GM19372 (cell line): ENCODE measurements around the gene PRR23E.

Experiments used
- ATAC-seq: cut with Tn5 transposase; IDR thresholded peaks from one replicate; pipeline ENCODE4 v1.9.1; 2021; ENCODE audit warnings: mild to moderate bottlenecking, low read depth, moderate library complexity; ENCODE audit not compliant: unreplicated experiment

The PRR23E gene, protein sequence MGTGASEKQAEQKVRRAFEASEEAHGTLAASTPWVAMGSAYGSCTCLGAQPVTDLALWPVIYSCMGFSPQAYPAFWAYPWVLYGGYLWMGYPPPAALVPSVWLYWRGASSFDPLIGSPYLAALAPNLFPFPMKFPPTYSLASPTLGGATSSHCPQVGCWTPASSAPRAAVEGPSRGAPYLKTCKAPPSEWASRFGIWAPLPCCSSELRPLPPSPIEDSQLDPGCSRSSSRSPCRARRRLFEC

GRCh38 chr3:127192576-127193232, at the start of gene PRR23E:
PRR23E (plus strand) TSS chr3:127193131; CDS start chr3:127196686, 3,555 bp downstream.
- no peak for ATAC-seq

DNA sequence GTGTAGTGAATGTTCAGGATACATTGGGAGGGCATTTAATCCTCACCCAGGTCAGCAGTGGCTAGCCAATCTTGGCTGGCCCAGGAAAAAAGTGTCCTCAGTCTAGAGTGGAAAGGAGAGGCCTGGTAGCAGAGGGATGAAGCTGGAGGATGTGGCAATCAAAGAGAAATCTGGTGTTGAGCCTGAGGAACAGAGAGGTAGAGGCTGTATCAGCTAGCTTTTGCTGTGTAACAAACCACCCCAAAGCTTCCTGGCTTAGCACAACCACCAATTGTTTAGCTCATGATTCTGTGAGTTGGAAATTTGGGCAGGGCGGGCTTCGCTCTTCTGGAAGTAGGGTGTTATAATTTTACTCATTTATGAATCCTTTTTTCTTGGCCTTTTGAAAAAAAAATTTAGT, 49.8 kb upstream of the PRR23E start:
- no peak for ATAC-seq

DNA sequence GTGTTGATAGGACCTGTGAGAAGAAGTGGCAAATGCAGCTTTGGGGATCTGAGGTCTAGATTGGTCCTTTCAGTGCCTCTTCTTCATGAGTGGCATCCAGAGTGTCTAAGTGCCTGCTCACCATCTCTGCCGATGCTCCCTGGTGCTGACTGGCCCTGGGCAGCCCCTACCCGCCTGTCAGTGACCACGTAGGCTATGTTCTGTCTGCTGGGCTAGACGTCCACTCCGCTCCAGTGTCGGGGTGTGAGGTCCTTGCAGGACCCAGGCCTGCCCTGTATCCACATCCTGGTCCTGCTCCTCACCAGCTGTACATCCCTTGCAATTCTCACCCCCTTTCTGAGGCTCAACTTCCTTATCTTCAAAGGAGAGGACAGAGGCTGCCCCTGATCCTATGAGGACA, 48.3 kb upstream of the PRR23E start:
- ATAC-seq, result no peak

DNA sequence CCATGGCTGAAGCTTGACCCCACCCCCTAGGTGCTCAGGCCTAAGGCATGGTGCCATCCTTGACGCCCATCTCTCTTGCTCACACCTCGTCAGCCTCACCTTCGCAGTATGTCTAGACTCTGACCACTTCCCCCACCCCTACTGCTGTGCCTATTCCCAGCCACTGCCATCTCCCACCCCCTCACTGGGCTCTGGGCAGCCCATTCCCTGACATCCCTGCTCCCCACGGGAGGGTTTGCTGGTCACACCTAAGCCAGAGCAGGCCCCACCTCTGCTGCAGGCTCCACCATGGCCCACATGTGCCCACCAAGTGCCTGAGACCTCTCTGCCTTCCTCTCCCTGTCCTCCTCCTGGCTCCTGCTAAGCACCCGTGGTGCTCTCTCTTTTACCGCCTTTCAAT, 47.7 kb upstream of the PRR23E start:
- ATAC-seq, result no peak

DNA sequence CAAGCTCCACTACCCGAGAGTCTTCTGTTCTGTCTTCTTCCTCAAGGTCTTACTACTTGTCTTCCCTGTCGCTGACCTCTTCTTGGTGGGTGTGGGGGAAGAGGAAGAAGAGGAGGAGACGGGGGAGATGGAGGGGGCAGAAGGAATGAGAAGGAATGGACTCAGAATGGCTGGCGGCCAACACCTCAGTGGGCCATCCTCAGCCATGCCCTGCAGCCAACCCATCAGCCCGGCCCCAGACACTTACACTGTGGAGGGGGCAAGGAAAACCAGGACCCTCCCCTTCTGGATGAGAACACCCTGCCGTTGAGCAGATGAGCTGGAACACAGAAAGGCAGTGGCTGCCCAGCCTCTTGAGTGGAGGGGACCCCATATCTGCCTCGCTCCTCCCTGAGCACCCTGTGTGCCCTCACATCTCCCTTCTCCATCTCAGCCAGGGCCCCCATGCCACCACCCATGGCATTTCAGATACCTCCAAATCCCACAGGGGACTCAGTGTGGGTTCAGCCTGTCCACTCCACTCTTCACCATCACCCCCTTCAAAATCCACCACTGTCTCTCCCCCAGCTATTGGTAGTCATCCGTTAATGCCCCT, 45.5 kb upstream of the PRR23E start:
- no peak for ATAC-seq

- ATAC-seq, result no peak
Measured at GRCh38 chr3:127149621-127150310, 43.2 kb upstream of the PRR23E start.

DNA sequence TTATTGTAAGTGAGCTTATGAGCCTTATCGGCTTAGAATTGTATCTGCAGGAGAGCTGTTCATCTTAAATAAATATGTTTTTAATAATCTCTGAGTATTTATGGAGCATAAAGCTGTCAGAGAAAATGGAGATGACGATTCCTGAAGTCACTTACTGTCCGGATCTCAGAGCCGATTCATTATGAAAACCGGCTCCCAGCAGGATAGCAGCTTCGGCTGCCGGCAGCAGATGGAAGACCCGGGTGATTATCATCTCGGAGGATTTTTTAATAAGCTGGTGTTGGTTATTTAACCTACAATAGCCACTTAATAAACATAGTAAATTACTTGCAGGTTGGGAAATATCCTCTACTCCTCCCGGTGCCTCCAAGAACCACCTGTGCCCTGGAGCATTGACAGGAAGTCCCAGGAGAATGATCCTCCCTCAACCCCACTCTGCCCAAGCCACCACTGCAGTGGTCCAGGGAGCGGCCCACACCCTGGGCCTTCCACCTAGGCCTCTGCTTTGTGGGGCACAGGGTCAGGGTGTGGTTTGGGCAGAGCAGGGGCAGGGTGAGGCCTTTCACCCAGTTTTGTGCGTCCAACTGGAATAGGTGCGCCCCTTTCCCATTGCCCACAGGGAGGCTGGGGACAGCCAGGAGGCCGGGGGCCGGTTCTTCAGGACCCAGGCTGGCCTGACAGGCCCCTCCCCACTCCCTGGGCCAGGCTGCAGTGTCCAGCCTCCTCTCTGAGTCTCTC, 42.2 kb upstream of the PRR23E start:
- ATAC-seq, result no peak

- no peak for ATAC-seq
Measured at GRCh38 chr3:127151251-127151564, 41.7 kb upstream of the PRR23E start.

DNA sequence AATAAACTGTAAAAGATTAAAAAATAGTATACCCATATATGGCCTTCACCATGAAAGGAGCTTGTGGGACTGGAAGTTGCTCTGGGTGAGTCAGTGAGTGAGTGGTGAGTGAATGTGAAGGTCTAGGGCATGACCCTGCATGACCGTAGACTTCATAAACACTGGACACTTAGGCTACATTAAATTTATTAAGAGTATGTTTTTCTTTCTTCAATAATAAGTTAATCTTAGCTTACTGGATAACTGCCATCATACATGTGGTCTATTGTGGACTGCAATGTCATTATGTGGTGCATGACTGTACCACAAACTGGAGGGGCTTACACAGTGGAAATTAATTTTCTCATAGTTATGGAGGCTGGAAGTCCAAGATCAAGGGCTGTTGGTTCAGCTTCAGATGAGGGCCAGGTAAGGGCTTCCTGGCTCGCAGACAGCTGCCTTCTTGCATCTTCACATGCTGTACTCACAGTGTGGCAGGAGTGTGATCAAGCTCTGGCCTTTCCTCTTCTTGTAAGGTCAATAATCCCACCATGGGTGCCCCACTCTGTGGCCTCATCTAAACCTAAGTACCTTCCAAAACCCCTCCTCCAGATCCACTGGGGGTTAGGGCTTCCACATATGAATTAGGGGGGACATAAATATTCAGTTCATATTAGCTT, 40.8 kb upstream of the PRR23E start:
- no peak for ATAC-seq

DNA sequence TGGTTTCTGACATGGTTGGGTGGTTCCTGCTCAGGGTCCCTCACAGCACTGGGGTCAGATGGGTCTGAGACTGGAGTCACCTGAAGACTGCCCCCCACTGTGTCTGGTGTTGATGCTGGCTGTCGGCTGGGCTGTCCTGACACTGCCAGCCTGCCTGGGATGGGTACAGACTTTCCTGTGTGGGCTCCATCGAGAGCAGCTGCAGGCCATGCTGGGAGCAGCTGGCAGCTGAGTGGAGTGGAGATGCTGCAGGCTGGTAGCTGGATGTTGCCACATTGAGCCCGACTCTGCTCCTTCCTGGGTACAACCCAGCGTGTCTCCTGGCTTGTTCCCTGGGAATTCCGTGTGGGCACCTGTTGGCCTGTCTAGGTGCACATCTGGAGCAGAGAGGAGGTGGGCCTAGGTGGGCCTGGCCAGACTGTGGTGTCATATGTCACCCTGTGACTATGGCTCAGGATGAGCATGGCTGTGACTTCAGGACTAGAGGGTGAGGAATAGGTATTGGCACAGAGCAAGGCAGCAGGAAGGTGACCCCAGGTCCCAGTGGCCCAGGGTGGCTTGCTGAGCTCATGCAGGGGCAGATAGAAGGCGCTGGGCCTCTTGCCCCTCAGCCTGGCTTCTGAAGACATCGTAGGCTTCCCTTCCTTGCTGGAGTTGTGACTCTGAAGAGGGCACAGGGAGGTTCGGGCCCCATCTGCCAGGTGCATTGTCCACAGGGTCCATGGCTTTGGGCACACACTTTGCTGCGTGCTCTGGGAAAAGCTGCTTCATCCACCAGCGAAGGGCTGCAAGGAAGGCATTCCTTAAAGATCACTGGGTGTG, 40.0 kb upstream of the PRR23E start:
- no peak for ATAC-seq

- ATAC-seq, result no peak
Measured at GRCh38 chr3:127153506-127153815, 39.5 kb upstream of the PRR23E start.

DNA sequence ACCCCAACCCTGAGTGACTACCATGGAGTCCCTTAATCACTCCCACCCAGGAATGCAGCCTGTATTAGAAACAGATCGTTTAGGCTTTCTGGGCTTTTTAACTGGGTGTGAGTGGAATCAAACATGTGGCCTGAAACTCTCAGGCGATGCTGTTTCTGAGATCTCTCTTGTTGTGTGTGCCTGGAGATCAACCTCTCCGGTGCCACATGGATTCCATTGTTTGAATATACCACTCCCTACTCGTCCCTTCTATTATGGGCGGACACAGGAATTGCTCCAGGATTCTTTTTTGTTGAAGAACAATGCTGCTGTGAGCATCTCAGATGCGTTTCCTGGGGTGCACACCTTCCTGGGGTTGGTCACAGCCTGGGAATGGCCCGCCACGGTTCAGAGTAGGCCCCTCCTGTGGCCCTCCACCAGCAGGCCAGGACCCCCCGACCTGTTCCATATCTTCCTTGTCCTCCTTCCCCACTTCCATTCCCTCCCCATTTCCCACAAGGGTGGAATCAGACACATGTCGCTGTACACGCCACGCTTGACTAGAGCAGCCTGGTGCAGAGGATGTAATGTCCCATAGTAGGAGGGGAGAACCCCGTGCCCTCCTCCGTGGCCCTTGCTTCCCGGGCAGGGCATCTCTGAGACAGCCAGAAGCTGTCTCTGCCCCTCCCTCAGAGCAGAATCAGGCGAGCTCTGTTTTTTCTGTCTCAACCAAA, 36.4 kb upstream of the PRR23E start:
- ATAC-seq, result no peak

DNA sequence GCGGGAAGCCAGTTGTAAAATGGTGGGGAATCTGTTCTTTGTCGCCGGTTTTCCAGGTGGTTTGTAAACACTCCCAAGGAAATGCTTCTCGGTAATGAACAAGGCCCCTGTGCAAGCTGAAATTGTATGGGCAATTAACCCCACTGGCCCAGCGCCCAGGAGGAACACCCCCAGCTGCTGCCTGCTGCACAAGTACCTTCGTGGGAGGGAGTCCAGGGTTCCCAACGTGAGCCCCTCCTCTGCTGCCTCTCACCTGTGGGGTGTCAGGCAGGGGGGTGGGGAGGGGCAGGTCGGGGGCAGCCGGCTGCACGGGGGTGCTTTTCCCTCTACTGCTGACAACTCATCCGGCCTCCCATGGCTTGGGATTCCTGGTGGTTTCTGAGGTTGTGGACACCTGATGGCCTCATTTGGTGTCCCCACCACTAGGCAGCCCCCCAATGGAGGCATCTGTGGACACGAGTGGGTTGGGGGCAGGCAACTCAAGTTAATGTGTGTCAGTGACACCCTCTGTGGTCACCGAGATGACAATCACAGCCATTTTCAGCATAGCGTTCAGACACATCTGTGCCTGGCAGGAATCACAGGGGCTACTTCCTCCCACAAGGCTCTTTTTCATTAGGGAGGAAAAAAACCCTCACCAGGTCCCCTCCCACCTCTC, 35.6 kb upstream of the PRR23E start:
- no peak for ATAC-seq

DNA sequence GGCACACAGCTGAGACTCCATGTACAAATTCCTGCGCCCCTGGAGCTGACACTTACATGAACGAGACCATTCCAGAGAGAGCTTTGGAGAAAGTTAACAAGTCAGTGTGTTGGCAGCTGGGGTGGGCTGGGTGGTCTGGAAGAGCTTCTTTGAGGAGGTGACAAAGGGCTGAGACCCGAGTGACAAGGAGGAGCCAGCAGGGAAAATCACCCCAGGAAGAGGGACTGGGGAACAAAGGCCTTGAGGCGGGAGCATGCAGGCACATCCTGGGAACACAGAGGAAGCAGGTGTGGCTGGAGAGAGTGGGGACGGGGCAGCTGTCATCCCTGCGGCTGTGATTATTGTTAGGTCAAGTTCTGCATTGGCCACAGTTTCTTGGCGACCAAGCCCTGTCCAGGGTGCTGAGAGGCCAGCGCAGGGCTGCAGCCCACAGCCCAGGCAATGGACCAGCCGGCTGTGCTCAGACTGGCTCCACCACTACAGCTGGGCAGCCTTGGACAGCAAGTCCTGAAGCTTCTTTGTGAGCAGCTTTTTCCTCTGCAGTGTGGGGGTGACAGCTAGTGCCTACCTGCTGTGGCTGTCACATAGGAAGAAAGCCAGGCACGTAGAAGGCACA, 34.2 kb upstream of the PRR23E start:
- ATAC-seq, result no peak

DNA sequence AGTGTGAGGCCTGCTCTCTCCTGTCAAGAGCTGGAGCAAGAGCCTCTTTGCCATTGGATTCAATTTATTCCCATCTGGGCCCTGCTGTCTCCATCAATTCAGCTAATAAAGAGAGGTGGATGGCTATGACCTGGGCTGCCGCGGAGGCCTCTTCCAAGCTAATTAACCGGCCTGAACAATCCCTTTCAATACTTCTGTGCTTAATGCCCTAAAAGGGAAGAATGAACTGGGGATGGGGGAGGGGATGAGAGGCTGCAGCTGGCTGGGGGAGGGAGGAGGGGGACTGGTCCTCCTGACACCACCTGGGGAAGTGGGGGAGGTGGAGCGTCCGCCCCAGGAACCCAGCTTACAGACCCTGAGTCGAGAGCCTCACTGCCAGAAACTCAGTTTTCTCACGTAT, 33.4 kb upstream of the PRR23E start:
- no peak for ATAC-seq

DNA sequence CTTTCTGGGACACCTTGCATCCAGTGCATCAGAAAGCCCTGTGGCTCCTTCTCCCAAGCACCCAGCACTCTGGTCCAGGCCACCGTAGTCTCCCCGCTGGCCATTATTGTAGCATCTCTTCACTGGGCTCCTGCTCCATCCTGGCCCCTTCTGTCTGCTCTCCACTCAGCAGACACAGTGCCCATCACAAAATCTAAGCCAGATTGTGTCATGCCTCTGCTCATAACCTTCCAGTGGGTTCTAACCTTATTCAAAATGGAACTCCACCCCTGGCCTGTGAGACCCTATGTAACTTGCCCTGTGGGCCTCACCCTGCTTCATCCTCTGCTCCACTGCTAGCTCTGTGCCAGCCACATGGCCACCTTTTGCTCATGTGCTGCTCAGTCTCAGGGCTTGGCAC, 31.7 kb upstream of the PRR23E start:
- ATAC-seq, result no peak

- ATAC-seq, result no peak
Measured at GRCh38 chr3:127161973-127162579, 30.9 kb upstream of the PRR23E start.
